Mucosa of stomach (tissue), 1 donor: Measurements from ENCODE around the gene GFOD2.

ENCODE experiments used
- H3K27me3 ChIP-seq: one replicate; pipeline ENCODE4 v1.7.0; 2013; ENCODE audit warnings: mild to moderate bottlenecking, low read length; ENCODE audit not compliant: control insufficient read depth, insufficient read depth
- H3K36me3 ChIP-seq: one replicate; pipeline ENCODE4 v1.7.0; 2013; ENCODE audit warnings: low read length; ENCODE audit not compliant: control insufficient read depth, insufficient read depth
- H3K4me1 ChIP-seq: one replicate; pipeline ENCODE4 v1.7.0; 2013; ENCODE audit warnings: mild to moderate bottlenecking, low read length; ENCODE audit not compliant: control insufficient read depth, insufficient read depth
- H3K4me3 ChIP-seq: one replicate; pipeline ENCODE4 v1.7.0; 2013; ENCODE audit warnings: low read length
- H3K9ac ChIP-seq: one replicate; pipeline ENCODE4 v1.7.0; 2013; ENCODE audit warnings: mild to moderate bottlenecking, low read length, moderate library complexity
- H3K9me3 ChIP-seq: one replicate; pipeline ENCODE4 v1.7.0; 2013; ENCODE audit warnings: mild to moderate bottlenecking, low read length, moderate library complexity; ENCODE audit not compliant: control insufficient read depth
- donor health status: Pancreatic carcinoma.

GFOD2 gene

DNA sequence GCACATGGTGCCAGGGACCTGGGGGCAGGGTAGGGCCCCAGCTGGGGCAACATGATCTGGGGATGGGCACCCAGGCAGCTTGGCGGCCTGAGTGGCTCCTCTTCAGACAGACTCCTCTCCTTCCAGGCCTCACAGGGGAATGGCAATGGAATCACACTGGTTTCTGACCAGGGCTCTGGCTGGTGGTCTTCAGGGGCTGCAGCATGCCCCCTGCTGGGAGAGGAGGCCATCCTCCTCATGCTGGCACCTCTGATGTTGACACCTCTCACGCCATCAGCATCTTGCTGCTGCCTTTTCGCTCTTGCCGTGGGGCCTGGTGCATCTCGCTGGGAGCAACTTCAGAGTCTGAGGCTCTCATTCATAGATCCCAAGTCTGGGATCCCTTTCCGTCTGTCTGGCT, 11.2 kb upstream of the GFOD2 start:
- no peak overlapping the region for H3K9ac ChIP-seq
- H3K4me1 ChIP-seq, result peaks cover 12% of the 10 kb centered on the region
- H3K36me3 ChIP-seq, result peaks cover 22% of the 10 kb centered on the region
- no peak overlapping the region for H3K4me3 ChIP-seq
- H3K27me3 ChIP-seq, result no peaks in the 10 kb centered on the region
- no peaks in the 10 kb centered on the region for H3K9me3 ChIP-seq

DNA sequence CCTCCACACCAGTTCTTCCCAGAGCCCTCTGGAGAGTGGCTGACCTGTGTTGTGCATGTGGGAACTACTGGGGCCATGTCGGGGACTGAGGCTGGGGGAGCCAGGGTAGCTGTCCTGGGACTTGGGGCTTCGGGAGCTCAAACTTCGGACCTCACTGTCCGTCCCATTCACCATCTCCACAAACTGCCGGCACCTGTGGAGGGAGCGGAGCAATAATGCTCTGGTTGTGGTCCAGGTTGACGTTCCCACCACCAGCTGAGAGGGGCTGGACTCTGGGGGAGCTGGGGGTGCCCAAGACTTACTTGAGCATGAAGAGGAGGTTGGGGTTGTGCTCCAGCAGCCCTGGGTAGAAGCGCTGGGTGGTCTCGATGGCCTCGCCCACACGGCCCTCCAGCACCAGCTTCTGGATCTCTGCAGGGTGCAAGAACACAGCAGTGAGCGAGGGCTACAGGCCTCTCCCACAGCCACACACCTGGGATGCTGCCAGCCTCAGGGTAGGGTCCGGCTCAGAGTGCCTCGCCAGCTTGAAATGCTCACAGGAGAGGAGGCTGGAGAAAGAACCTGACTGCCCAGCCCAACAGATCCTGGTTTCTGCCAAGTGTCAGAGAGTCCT, 10.6 kb upstream of the GFOD2 start:
- H3K36me3 ChIP-seq, result peaks cover 22% of the 10 kb centered on the region
- no peak overlapping the region for H3K9ac ChIP-seq
- H3K4me1 ChIP-seq, result peaks cover 12% of the 10 kb centered on the region
- H3K27me3 ChIP-seq, result no peaks in the 10 kb centered on the region
- no peak overlapping the region for H3K4me3 ChIP-seq
- no peaks in the 10 kb centered on the region for H3K9me3 ChIP-seq

DNA sequence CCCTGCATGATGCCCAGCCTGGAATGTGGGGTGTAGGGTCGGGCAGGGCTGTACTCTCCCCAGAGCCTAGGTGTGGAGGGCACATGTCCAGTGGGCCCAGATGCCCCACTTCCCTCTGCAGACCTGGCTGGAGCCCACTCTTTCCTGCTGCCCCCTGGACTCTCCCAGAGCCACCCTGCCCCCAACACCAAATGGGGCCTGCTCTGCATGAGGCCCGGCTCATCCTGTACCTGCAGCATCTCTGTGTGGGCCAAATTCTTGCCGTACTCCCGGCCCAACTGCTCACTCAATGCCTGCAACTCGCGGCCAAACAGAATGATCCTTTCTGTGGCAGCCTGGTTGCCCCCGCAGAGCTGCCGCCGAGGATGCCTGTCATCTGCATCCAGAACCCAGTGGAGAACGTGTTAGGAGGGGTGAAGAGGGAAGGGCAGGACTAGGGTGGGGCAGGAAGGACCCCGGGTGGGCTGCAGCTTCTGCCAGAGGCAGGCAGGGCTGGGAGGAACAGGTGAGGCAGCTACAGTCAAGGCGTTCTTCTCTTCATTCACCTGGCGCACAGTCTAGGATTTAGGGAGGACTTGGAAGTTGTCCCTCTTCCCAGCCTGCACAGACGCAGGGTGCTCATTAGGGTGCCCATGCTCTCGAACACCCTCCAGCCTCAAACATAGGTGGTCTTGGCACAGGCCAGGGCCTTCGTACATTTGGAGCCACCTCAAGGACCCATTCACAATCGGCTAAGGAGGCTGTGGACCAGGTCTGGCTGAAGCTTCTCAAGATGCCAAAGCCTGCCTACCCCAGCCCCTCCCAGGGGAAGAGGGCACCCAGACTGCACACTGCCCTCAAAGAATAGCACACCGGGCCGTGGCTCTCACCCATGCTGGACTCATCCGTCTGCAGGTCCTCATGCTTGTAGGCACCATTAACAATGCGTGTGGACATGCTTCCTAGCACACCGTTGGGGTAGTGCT, 8.7 kb upstream of the GFOD2 start:
- no peaks in the 10 kb centered on the region for H3K27me3 ChIP-seq
- peaks cover 22% of the 10 kb centered on the region for H3K36me3 ChIP-seq
- peaks cover 12% of the 10 kb centered on the region for H3K4me1 ChIP-seq
- no peaks in the 10 kb centered on the region for H3K9me3 ChIP-seq
- H3K9ac ChIP-seq, result no peak overlapping the region
- H3K4me3 ChIP-seq, result no peak overlapping the region

DNA sequence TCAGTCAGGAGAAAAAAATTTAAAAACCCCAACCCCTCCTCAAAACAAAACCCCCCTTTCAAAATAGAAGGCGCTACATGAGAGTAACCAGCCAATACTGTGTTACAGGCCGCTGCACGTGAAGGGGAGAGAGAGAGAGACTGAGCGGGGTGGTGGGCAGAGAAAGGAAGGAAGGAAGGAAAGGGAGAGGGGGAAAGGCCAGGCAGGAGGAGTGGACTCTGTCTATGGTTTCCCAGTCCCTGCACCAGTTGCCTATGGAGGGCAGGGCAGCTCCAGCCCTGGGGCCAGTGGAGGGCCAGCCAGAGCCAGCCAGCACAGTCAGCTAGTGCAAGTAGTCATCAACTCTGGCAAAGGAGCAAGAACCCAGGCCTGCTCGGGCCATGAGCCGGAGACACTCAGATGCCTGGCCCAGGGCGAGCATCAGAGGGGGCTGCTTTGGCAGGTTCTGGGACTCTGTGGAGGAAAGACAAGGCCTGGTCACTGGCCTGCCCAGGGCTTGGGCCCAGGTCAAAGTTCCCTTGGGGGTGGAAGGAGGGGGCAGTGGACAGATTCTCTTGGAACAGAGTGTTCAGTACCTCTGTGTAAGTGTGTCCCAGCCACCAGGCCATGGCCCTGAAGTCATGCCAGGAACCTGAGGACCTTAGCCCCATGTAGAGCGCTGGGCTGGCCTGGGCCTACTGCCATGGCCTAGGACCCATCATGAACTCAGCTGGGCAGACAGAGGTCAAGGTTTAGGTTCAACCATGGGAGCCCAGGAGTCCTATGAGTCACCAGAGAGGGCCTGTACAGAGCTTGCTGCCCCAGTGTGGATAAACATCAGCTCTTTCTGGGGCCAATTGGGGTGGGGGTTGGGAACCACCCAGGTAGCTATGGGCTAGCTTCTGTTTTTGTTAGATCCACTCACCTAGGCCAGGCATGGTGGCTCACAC, 7.3 kb upstream of the GFOD2 start:
- H3K9me3 ChIP-seq, result no peaks in the 10 kb centered on the region
- H3K4me3 ChIP-seq, result no peak overlapping the region
- no peaks in the 10 kb centered on the region for H3K27me3 ChIP-seq
- no peak overlapping the region for H3K9ac ChIP-seq
- H3K4me1 ChIP-seq, result peaks cover 2% of the 10 kb centered on the region
- H3K36me3 ChIP-seq, result peaks cover 22% of the 10 kb centered on the region

DNA sequence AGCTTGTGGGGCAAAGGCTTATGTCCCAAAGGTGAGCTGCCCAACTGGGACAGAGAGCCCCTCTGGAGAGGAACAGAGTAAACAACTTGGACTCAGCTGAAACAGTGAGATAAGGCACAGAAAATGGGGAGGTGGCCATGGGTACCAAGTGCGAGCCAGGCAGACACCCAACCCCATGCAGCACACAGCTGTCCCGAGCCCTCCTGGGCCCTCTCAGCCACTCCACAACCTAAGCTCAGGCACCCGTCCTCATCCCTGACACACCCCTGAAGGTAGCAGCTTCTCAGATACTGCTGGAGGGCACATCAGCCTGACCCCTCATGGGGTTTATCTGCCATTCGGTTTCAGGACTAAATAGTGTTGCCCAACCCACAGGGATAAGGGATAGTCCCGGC, 4.8 kb upstream of the GFOD2 start:
- Histone ChIP-seq H3K27me3 (no peaks in the 10 kb centered on the region), H3K4me3 (no peak overlapping the region), H3K9me3 (no peaks in the 10 kb centered on the region), H3K36me3 (peaks cover 2% of the 10 kb centered on the region), H3K4me1 (peaks cover 5% of the 10 kb centered on the region), H3K9ac (no peak overlapping the region)

DNA sequence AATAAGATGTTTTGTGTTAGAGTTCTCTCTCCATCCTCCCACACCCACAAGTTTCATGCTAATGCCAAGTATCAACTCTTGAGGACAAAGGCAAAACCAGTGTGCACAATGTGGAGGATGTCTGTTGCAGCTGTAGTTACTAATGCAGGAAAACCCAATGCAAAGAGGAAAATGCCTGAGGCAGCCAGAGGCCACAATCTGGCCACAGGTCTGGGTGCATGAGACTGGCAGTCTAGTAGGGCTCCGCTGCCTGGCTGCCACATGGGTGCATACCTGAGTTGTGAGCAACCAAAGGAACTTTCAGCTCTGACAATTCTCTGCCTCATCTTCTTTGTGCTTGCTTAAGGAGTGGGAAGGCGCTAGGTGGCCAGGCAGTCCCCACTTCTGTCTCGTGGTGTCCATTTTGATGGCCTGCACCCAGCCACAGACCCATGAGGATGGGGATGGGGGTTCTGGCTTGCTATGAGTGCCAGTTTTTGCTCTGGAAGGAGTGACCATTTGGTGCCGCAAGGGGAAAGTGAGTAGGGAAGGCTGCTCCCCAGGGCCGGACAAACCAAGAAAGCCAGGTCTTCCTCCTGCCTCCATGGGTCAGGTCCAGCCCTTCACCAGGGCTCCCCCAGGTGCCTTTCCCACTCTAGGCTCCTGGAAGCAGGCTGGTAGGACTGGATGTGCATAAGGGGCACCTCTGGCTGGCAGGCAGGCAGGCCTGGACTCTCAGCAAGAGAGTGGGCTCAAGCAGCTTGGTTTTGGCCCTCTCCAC, 4.2 kb upstream of the GFOD2 start:
- Histone ChIP-seq H3K27me3 (no peaks in the 10 kb centered on the region), H3K9ac (no peak overlapping the region), H3K4me1 (peaks cover 9% of the 10 kb centered on the region), H3K36me3 (no peaks in the 10 kb centered on the region), H3K4me3 (no peak overlapping the region), H3K9me3 (no peaks in the 10 kb centered on the region)

DNA sequence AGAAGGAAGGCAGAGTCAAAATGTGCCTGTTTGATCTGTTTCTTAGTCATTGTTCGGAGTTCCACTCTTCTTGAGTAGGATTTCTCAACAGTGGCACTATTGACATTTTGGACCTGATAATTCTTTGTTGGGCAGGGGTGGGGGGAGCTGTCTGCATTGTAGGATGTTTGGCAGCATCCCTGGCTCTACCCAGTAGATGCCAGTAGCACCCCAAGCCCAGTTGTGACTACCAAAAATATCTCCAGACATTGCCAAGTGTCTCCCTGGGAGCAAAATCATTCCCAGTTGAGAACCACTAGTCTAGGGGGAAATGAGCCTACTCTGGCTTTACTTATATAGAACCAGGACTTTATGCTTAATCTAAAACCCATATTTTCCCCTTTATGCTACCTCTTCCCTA, 1.1 kb upstream of the GFOD2 start:
- Histone ChIP-seq H3K36me3 (no peaks in the 10 kb centered on the region), H3K4me1 (peaks cover 26% of the 10 kb centered on the region), H3K4me3 (no peak overlapping the region), H3K27me3 (no peaks in the 10 kb centered on the region), H3K9ac (peak overlapping the region; percentile 84), H3K9me3 (no peaks in the 10 kb centered on the region)

DNA sequence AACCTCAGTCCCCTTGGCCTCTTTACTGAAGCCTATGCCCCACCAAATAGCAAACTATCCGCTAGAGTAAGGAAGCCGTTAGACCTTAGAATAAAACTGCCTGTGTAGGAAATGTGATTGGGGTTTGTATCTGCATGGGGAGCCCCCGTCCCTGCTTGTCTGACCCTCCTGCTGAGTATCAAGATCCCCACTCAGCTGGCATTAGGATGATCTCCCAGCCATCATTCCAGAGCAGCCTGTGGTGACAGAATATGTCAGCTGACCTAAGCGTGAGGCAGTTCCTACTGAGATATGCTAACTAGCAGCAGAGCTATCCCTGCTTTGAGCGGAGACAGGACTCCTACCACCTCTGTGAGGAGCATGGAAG, 645 bp upstream of the GFOD2 start:
- Histone ChIP-seq H3K4me1 (peaks cover 26% of the 10 kb centered on the region), H3K9ac (peak overlapping the region; percentile 84), H3K9me3 (no peaks in the 10 kb centered on the region), H3K4me3 (peak overlapping the region; percentile 65), H3K27me3 (no peaks in the 10 kb centered on the region), H3K36me3 (no peaks in the 10 kb centered on the region)

DNA sequence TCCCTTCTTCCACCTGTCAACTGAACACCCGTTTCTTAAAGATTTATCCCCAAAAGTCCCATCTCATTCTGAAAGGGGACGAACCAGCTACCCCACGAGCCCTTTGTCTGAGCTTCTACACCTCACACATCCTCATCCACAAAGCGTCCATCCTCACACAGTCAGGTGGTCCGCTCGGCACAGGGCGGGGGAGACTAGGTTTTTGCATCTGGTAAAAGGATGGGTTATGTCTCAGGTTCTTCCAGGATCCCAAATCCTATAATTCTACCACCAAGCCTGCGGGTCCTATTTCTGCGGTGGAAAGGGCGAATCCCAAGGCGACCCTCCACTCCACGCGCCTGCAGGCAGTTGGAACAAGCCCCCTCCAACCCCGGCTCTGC, 458 bp downstream of the GFOD2 start:
- peaks cover 35% of the 10 kb centered on the region for H3K4me1 ChIP-seq
- H3K4me3 ChIP-seq, result peak overlapping the region; percentile 65

DNA sequence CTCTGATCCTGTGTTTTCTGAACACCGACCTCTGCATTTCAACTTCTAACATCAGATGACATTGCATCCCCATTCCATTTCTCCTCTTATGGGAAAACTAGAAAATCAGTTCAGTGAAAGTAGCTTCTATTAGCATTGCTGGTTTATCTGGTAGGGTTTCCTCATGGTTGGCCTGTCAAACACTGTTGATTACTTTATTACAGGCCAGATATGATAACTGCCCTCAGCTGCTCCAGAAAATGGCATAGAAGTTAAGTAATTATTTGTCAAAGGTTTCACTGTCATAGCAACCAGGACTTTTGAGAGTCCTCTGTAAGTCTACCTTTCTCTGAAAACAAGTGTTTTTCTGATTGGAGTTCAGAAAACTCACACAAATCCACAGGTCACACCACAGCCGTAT, 3.0 kb downstream of the GFOD2 start:
- H3K9me3 ChIP-seq, result no peaks in the 10 kb centered on the region
- H3K4me3 ChIP-seq, result no peak overlapping the region
- H3K4me1 ChIP-seq, result peaks cover 36% of the 10 kb centered on the region
- no peak overlapping the region for H3K9ac ChIP-seq
- H3K36me3 ChIP-seq, result no peaks in the 10 kb centered on the region
- no peaks in the 10 kb centered on the region for H3K27me3 ChIP-seq

More for the DNA sequence above, 458 bp downstream of the GFOD2 start:
- H3K27me3 ChIP-seq, result no peaks in the 10 kb centered on the region
- peak overlapping the region; percentile 84 for H3K9ac ChIP-seq
- no peaks in the 10 kb centered on the region for H3K9me3 ChIP-seq
- no peaks in the 10 kb centered on the region for H3K36me3 ChIP-seq

DNA sequence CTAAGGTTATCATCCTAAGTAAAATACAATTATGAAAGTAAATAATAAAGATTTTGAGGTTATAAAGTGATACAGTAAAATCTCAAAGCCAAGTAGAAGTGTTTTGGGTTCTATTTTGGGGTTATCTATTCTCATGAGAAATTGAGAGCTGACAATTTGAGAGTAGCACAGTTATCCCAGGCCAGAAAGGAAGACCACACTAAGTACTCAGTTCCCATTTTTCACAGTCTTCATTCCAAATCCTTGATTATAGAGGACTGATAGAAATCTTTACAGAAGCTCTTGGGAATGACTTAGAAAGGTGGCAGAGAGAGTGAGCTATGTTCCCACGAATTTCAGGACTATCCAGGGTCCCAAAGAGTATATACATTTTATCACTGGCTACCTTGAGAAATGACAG, 4.6 kb downstream of the GFOD2 start:
- Histone ChIP-seq H3K27me3 (no peaks in the 10 kb centered on the region), H3K9ac (no peak overlapping the region), H3K36me3 (no peaks in the 10 kb centered on the region), H3K4me1 (peaks cover 34% of the 10 kb centered on the region), H3K4me3 (no peak overlapping the region), H3K9me3 (no peaks in the 10 kb centered on the region)
